NCI-H1417 (cell line): ENCODE data around the gene WFIKKN1.

Experiments
- DNase-seq, 3 experiments: peaks; one replicate each; lab custom pipeline; 2025; lab: John Stamatoyannopoulos, UW

WFIKKN1 gene, protein sequence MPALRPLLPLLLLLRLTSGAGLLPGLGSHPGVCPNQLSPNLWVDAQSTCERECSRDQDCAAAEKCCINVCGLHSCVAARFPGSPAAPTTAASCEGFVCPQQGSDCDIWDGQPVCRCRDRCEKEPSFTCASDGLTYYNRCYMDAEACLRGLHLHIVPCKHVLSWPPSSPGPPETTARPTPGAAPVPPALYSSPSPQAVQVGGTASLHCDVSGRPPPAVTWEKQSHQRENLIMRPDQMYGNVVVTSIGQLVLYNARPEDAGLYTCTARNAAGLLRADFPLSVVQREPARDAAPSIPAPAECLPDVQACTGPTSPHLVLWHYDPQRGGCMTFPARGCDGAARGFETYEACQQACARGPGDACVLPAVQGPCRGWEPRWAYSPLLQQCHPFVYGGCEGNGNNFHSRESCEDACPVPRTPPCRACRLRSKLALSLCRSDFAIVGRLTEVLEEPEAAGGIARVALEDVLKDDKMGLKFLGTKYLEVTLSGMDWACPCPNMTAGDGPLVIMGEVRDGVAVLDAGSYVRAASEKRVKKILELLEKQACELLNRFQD

DNA sequence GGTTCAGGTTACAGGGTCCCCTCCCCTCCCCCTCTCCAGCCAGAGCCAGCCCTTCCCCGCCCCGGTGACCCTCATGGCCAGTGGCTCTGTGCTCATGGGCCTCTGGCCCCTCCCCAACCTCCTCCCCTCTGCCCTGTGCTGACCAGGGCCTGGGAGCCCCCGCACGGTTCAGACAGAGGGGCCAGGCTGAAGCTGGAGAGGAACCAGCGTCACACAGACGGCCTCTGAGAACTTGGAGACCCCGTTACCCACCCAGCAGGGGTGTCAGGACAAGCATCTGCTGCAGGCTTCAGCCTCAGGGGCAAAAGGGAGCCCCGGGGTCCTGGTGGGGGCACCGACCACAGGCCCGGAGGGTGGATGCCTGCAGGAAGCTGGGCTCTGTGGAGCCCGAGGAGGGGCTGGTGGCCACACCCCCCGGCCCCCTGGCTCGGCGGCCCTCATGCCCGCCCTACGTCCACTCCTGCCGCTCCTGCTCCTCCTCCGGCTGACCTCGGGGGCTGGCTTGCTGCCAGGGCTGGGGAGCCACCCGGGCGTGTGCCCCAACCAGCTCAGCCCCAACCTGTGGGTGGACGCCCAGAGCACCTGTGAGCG, at the start of gene WFIKKN1:
Gene WFIKKN1, plus strand, starts transcription at position 171 of the 591 bp plus-strand sequence. Its CDS starts 269 bp downstream, at position 440.
- peak in 1 of 3 experiments; percentile 10 for DNase-seq

DNA sequence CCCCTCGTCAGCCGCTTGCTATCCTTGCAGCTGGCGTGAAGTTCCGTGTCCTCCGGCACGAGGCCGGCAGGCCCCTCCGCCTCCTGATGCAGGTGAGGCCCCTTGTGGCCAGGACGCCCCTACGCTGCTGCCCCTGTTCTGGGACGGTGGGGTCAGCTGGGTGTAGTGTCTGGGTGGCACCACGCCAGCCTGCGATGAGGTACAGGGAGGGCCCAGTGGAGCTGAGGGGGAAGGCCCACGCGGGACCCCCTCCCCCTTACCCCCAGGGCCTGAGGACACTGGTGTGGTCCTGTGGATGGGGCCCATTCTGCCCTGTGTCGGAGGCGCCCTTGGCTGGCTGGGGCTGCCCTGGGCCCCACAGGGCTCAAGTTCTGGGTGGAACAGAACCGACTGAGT, 48.6 kb upstream of the WFIKKN1 start:
- DNase-seq: no peak

DNA sequence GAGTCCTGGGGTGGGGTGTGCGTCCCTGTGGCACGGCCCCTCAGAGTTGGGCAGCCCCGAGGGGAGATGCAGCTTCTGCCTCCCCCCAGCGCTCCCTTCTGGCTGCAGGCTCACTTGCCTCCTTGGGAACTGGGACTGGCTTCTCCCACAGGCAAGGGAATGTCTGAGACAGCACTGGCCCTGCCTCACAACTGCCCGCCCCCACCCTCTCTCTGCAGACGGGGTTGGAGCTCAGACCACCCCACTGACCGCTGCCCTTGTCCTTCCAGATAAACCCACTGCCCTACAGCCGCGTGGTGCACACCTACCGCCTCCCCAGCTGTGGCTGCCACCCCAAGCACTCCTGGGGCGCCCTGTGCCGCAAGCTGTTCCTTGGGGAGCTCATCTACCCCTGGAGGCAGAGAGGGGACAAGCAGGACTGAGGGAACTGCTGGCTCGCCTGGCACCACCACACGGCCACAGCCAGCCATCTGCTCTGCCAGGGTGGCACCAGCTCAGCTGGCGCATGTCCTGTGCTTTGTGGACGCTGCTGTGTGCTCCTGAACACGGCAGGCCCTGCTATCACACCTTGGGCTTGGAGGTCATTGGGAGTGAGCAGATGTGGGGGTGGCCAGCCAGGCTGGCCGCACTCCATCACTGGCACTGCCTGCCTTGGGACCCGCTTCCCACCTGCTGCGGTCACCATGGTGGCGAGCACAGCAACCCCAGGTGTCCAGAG, 48.0 kb upstream of the WFIKKN1 start:
- no peak for DNase-seq

DNA sequence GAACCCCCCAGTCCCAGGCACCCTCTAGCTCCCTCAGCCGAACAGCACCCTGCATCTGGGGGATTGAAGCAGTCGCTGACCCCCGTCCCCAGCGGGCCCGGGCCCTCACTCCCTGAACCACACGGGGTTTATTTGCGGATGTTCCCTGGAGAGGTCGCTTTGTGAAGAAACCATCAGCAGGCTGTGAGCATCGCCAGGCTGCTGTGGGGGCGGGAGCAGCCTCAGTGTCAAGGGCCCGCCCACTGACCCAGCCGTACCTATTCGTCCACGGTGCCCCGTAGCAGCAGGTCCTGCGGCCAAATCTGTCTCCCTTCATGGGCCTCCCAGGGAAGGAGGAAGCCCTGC, 47.3 kb upstream of the WFIKKN1 start:
- DNase-seq: no peak

DNA sequence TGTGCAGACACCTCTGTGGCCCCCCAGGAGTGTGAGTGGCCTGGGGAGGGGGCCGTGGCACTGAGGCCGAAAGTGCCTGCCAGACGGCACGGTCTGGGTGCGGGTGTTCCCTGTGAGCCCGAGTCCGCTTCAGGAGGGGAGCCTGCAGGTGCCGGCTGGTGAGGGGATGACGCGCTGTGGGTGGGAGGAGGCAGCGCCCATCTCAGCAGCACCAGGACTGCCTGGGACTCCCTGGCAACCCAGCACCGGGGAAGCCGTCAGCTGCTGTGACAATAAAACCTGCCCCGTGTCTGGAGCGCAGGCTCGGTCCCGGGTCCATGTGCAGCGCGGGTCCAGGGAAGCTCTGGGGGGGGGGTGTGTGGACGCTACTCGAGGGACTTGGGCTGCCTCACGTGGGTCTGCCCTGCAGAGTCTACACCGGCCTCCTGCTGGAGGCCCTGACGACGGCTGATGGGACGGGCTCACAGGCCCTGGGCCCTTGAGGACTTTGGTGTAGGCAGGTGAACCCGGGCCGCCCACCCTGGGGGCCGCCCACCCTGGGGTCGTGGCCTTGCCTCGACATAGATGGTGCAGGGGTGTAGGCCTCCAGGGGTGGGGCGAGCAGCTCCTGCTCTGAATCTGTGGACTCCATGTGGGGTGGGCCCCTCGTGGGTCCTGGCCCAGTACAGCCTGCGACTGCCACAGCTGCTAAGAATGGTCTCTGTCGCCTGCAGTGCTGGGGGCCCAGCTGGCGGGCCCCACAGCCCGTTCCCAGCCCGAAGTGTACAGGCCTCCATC, 46.8 kb upstream of the WFIKKN1 start:
- no peak for DNase-seq

DNA sequence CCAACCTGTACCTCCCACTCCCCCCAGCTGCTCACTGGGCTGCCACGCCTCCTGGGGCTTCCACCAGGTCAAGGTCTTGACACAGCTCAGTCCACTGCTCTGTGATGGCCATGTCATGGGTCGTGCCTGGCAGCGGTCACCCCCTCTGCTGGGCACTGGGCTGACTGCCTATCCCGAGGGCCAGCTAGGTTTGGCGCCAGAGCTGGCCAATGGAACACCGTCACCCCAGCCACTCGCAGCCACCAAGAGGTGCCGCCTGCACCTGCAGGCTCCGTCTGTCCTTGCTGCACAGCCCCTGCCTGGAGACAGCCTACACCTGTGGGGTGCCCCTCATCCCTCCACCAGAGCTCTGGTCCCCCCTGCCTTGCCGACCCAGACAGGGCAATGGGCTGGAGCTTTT, 45.4 kb upstream of the WFIKKN1 start:
- DNase-seq: peak in 2 of 3 experiments; percentile 43 to 57

DNA sequence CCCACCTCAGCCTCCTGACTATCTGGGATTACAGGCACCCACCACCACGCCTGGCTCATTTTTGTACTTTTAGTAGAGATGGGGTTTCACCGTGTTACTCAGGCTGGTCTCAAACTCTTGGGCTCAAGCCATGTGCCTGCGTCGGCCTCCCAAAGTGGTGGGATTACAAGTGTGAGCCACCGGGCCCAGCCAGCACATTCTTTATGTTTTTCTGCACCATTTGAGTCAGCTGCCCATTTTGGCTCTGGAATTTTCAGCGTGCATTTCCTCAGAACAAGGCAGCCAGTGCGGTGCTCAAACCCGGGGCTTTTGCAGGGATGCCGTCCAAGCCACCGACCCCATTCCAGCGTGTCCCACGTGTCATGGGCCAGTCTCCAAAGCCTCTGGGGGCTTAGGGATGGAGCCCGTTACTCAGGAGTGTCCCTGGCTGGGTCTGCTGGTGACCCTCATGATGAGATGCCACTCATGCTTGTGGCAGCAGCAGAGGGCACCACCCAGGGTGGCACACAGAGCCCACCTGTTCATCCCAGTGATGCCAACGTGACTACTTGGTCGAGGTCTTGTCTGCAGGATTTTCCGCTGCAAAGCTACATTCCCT, 44.6 kb upstream of the WFIKKN1 start:
- DNase-seq: no peak

DNA sequence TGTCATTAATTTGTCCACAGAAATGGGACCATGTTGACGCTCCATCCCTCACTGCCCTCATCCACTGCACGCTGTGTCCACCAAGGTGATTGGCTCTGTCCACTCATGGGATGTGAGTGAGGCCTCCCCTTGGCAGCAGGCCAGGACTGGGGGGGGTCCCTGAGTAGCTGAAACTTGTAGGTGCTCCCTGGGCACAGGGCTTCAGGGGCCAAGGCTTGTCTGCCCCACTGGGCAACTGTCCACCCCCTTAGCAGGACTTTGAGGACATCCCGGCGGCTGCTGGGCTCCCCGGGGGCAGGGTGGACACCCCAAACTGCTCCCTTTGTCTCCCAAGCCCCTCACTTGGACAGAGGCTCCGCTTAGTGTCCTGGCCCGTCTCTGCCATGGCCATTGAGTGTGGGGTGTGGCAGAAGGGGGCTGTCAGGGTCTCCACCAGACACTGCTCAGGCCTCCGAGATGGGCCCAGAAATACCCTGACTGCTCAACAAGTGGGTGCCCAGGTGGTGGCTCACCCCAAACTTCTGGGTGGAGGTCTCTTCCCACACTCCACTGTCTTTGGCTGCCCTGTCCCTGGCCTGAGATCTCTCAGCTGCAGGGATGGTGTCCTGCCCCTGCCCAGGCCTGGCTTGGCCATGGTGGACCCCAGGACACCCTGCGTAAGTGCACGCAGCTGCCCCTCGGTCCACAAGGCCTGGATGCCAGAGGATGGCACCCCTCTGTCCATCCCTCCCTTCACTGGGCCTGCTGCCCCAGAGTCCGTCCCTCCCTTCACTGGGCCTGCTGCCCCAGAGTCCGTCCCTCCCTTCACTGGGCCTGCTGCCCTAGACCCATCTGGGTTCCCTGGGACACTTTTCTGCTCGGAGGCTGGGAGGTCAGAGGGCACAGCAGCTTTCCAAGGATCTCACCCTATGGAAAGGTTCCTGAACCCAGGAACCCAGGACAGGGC, 43.9 kb upstream of the WFIKKN1 start:
- peak in 1 of 3 experiments; percentile 28 for DNase-seq

DNA sequence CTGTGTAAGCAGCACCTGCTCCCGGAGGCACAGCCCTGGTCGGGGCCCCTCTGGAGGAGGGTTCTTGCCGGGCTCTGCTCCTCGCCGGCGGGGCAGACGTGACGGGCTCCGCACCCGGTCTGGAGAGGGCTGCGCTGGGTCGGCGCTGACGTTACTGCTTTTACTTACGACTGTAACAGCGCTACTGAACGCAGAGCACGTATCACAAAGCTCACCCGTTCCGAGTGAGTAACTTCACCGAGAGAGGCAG, 42.2 kb upstream of the WFIKKN1 start:
- peak; percentile 44 to 80 (median 75) for DNase-seq

DNA sequence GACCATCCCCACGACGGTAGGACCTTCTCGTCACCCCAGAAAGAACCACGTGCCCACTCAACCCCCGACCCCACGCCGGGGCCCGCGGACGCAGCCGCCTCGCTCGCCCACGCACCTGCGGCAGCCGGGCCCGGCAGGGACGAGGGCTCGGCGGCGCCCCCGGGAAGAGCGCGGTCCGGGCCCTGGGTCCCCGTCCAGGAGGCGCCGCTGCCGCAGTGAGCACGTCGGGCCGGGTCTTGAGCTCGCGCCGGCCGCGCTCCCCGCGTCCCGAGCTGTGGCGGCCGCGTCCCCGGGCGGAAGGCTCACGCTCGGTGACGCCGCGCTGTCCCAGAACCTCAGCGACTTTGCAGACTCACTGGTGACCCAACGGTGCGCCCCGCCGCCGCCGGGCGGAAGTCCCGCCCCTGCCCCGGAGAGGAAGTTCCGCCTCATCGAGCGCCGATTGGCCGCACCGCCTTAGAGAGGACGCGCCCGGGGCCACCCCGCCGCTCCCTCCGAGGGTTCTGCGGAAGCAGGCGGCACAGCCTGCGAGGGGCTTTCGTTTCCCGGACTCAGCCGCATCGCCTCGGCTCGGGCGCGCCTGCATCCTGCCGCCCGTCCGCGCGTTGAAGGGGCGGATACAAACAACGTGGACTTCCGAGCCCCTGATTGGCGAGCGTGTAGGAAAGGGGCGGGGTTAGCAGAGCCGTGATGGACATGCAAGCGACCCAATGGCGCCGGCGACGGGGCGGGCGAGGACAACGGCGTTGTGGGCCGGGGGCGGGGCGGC, 41.7 kb upstream of the WFIKKN1 start:
- peak; percentile 98 to 99 (median 98) for DNase-seq

DNA sequence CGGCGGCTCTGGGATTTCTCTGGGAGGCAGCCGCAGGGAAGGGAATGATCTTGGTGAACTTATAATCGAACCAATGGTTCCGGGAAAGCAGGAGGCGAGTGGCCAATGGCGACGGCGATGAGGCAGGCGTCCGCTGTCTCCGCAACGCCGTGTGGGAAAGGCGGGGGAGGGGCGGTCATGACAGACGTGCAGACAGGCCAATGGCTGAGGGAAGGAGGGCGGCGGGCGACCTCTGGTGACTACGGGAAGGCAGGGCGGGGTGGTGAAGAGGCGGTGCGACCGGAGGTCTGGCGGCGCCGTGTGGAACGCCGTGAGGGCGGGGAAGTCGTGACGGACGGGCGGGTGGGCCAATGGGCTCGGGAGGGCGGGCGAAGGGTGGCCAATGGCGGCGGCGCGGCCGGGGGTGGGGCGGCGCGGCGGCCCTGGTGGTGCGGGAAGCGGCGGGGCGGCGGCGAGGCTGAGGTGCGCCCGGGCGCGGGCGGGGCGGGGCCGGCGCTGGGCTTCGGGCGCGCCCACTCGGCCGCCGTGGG, 41.1 kb upstream of the WFIKKN1 start, which contains the start of gene RAB40C:
Gene RAB40C, plus strand, starts transcription at position 409 of the 530 bp plus-strand sequence. CDS start 226 bp downstream, outside the sequence.
- peak; percentile 97 to 99 (median 98) for DNase-seq

DNA sequence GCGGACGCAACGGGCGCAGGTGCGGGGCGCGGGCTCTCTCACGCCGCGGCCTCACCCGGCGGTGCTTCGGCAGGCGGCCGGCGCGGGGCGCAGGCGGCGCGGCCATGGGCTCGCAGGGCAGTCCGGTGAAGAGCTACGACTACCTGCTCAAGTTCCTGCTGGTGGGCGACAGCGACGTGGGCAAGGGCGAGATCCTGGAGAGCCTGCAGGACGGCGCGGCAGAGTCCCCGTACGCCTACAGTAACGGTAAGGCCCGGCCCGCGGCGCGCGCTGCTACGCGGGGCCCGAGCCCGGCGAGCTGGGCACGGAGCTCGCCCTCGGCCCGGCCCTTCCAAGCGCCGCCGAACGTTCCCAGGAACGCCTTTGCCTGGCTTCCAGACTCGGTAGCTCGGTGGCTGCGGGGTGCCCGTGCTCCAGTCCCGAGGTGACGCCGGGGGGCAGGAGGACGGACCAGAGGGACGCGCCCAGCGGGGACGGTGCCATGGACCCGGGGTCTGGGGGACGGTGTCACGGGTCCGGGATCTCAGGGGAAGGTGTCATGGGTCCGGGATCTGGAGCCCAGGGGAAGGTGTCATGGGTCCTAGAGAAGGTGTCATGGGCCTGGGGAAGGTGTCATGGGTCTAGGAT, 40.5 kb upstream of the WFIKKN1 start:
- peak in 1 of 3 experiments; percentile 64 for DNase-seq

DNA sequence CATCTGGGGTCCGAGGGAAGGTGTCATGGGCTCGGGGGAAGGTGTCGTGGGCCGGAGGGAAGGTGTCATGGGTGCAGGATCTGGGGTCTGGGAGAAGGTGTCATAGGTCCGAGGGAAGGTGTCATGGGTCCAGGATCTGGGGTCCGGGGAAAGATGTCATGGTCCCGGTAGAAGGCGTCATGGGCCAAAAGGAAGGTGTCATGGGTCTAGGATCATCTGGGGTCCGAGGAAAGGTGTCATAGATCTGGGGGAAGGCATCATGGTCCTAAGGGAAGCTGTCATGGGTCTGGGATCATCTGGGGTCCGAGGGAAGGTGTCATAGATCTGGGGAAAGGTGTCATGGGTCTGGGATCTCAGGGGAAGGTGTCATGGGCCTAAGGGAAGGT, 40.0 kb upstream of the WFIKKN1 start:
- DNase-seq: no peak

DNA sequence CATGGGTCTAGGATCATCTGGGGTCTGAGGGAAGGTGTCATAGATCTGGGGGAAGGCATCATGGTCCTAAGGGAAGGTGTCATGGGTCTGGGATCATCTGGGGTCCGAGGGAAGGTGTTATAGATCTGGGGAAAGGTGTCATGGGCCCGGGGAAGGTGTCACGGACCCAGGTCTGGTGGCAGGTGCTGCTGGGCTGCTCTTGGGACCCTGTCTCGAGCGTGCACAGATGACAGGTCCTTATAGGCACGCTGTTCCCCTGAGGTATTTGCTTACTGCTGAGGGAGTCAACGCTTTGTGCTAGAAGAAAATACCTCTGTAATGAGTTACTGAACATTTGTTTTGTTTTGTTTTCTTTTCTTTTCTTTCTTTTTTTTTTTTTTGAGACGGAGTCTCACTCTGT, 39.6 kb upstream of the WFIKKN1 start:
- DNase-seq: no peak

DNA sequence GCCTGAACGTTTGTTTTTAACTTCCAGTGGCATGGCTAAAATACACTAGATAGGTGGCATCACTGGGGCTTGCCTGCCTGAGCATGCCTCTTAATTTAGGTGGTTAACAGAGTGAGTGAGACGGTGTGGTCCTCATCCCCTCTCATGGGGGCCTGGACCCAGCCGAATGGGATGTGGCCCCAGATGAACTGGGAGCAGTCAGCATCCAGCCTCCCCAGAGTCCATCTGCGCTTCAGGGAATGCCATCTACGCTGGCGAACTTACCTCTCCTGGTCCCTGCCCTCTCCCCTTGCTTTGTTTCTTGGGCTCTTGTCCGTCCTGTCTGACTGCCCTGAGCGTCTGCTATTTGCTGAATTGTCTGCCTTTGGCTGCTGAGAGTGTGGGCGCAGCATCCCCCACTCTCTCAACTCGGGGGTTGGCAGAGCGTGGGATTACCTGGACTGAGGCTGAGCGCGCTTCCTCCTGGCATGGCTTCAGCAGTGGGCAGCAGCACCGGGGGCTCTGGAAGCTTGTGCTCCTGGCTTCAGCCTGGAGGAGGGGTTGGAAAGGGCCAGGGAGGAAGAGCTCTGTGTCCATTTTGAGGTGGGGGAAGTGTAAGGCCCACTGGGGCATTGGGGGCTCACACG, 38.8 kb upstream of the WFIKKN1 start:
- peak in 1 of 3 experiments; percentile 37 for DNase-seq

DNA sequence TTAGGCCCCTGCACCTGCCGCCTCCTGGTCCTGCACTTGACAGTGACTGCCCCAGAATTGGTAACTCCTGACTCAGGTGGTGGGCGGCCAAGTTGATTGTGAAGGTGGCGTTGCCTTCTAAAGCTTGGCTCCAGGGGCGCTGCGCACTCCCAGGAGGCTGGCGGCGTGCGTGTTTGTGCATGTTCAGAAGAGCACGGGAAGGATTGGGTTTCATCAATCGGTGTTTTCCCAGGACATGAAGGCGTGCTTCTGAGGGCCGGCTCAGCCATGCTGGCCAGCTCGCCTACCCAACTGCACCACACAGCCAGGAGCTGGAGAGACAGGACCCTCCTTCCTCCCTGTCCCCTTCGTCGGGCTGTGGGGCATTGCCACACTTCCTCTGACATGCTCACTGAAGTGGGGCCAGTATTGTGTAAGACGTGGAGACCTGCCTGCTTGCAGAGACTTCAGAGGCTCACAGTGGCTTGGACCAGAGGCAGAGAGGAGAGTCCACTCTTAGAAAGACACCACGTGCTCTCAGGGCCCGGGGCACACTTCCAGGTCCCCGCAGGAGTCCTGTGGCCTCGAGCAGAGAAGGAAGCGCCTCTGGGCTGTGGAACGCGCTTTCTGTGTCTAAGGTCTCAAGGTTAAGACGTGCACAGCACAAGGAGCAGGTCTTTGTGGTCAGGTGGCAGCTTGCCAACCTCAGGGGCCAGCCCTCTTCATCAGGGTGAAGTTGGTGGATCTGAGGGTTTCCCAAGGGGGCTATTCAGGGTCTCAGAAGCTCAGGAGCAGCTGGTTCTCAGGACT, 38.1 kb upstream of the WFIKKN1 start:
- peak; percentile 72 to 90 (median 88) for DNase-seq

DNA sequence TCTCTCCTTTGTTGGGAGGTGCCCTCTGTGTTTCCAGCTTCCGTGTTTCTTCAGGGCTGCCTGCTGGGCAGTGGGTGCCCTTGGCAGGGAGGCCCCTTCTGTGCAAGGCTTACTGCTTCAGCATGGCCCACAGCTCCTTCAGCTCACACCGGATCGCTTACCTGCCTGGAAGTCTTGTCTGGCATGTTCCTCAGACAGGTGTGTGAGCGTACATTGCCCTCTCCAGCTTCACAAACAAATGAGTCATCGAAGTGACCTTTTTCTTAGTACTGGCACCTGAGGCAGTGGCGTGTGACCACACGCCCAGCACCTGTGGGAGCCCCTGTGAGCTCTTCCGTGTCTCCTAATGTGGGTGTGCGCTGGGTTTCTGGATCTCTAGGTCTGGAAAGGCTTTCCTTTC, 37.4 kb upstream of the WFIKKN1 start:
- peak; percentile 63 to 82 (median 80) for DNase-seq

DNA sequence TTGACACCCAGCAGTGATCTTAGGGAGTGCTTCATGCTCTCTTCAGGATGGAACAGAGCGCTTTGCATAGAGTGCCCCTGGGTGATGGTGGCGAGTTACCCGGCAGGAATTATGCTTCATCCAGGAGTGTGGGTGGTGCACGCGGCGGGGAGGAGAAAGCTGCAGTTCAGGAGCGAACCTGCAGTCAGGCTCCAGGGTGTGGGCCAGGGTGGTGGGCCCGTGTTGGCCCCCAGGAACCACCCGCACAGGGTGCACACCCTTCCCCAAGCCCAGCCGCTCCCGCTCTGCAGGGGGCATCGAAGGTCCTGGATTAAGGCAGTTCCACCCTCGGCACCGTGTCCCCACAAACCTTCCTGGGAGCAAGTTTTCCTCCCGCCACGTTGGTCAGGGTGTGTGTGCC, 37.0 kb upstream of the WFIKKN1 start:
- no peak for DNase-seq
